ENCODE measurements around the gene RDM1.

- TF ChIP-seq CTCF (IDR thresholded peaks at IDR 0.05; ENCODE audit: insufficient read depth, low read length, poor library complexity, severe bottlenecking) (no peak), EZH2phosphoT487 (conservative IDR thresholded peaks at IDR 0.05; ENCODE audit: low read length) (no peak)
Observed at GRCh38 chr17:35877345-35878029, 53.1 kb downstream of the RDM1 start.

Data from SU-DHL-6 (cell line).